HG02840 (cell line): ENCODE results near the gene PPM1H.
"Not testable (repeated sequence)": the region's sequence is repeated elsewhere in the genome, so short reads cannot be mapped to it uniquely, and the experiment has no call there.

Experiments used
- ATAC-seq: cut with Tn5 transposase; IDR thresholded peaks from one replicate; pipeline ENCODE4 v1.9.1; 2021; ENCODE audit warnings: mild to moderate bottlenecking, moderate library complexity, moderate number of reproducible peaks; ENCODE audit not compliant: unreplicated experiment, low FRiP score

Gene PPM1H

GRCh38 chr12:62910549-62911169, 24.3 kb downstream of the PPM1H start:
- no peak for ATAC-seq

GRCh38 chr12:62909340-62909739, 25.6 kb downstream of the PPM1H start:
- ATAC-seq: no peak

DNA sequence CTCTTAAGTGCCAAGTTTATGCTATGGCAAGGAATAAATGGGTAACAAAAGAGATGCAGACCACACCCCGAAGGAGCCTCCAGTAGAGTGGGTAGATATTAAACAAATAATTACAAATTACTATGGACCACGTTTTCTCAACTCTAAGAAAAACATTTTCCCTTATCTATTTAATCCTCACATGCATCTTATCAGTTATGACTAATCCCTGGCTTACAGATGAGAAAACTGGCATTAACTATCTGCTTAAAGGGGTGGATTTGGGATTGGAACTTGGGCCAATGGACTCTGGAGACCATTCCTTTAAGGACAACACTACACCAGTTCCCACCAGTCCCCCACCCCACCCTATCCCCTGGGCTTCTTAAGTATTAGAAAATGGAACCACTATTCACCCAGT, 26.3 kb downstream of the PPM1H start:
- no peak for ATAC-seq

- no peak for ATAC-seq
Observed at GRCh38 chr12:62907561-62907960, 27.4 kb downstream of the PPM1H start.

DNA sequence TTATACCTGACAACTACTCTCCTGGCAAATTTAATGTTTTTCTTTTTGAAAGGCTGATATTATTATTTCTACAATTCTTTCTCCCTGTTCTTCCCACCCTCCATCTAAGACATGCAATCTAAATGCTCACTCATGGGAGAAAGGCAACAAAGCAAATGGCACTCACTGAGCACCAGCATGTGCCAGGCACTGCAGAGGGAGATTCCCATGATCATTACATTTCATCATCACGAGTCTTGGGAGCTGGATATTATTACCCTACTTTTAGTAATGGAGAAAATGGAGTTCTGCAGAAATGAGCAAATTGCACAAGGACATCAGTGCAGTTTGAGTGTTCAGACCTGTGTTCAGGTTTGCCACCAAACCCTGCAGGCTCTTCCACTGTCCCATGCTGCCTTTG, 27.9 kb downstream of the PPM1H start:
- ATAC-seq: no peak

GRCh38 chr12:62903151-62903550, 31.8 kb downstream of the PPM1H start:
- no peak for ATAC-seq

GRCh38 chr12:62900686-62901272, 34.2 kb downstream of the PPM1H start:
- no peak for ATAC-seq

- ATAC-seq: no peak
Observed at GRCh38 chr12:62899568-62900390, 35.2 kb downstream of the PPM1H start.

DNA sequence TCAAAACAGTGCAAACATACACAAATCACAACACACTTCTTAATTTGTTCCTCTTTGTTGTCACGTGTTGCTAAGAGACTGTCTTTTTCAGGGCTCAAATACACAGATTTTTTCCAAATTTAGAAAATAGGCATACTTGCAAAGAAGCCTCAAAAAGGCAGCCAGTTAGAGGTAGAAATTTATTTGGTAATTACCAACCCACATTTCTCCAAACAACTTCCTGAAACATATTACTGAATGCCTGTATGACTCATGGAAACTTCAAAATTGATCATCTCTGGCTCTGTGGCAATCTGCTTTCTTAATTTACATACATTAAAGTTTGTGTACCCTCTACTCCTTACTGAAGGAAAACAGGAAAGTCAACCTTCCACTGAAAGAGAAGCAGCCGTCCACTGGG, 36.4 kb downstream of the PPM1H start:
- ATAC-seq: no peak

- ATAC-seq: no peak
Observed at GRCh38 chr12:62895351-62895877, 39.5 kb downstream of the PPM1H start.

GRCh38 chr12:62893276-62893675, 41.7 kb downstream of the PPM1H start:
- no peak for ATAC-seq

GRCh38 chr12:62891805-62892549, 43.0 kb downstream of the PPM1H start:
- no peak for ATAC-seq

- ATAC-seq: no peak
Observed at GRCh38 chr12:62888454-62889110, 46.4 kb downstream of the PPM1H start.

DNA sequence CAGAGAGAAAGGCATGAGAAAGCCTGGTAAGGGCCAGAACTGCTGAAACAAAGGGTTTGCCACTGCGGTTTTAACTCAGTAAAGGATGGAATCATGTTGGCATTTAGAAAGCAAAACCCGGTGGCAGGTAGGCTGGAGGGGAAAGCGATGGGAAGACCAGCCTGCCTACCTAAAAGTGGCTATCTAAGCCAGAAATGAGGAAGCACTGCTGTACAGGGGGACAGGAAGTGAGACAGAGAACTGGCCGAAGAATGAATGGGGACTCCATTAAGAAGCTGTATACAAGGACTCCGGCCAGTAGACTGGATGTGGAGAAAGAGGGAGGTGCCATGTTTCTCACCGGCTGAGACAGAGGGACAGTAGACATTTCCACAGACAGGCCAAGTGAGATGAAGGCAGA, 48.2 kb downstream of the PPM1H start:
- ATAC-seq: no peak

GRCh38 chr12:62885242-62885641, 49.7 kb downstream of the PPM1H start:
- no peak for ATAC-seq

GRCh38 chr12:62884832-62885231, 50.1 kb downstream of the PPM1H start:
- not testable (repeated sequence) for ATAC-seq

DNA sequence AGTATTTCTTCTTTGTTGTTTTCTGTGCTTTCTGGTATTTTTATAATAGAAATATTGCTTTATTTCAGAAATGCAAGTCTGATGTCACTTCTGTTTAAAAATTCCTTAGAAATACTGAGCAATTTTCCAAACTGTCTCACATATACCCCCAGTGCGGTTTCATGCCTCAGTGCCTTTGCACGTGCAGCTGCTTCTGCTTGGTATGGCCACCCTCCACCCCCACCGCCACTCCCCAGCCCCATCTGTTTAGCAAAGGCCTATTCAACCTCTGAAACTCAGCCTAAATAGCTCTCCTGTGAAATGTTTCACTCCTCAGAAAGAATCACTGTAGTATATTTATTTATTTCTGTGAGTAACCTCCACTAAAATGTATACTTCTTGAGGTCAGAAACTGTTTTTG, 52.3 kb downstream of the PPM1H start:
- ATAC-seq: no peak

GRCh38 chr12:62882140-62882539, 52.8 kb downstream of the PPM1H start:
- ATAC-seq: no peak

- no peak for ATAC-seq
Observed at GRCh38 chr12:62879691-62880090, 55.3 kb downstream of the PPM1H start.

DNA sequence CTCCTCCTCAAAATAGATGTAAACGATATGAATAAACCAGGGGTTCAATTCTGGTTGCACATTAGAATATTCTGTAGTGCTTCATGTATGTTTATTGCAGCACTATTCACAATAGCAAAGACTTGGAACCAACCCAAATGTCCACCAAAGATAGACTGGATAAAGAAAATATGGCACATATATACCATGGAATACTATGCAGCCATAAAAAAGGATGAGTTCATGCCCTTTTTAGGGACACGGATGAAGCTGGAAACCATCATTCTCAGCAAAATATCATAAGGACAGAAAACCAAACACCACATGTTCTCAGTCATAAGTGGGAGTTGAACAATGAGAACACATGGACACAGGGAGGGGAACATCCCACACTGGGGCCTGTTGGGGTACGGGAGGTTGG, 55.7 kb downstream of the PPM1H start:
- ATAC-seq: not testable (repeated sequence)
